HG02981 (cell line): Measurements from ENCODE around the gene DEPDC4.
"Not testable (repeated sequence)": the region's sequence is repeated elsewhere in the genome, so short reads cannot be mapped to it uniquely, and the experiment has no call there.

Experiments
- ATAC-seq: cut with Tn5 transposase; IDR thresholded peaks from one replicate; pipeline ENCODE4 v1.9.1; 2021; ENCODE audit warnings: mild to moderate bottlenecking, moderate library complexity; ENCODE audit not compliant: unreplicated experiment

The DEPDC4 gene

DNA sequence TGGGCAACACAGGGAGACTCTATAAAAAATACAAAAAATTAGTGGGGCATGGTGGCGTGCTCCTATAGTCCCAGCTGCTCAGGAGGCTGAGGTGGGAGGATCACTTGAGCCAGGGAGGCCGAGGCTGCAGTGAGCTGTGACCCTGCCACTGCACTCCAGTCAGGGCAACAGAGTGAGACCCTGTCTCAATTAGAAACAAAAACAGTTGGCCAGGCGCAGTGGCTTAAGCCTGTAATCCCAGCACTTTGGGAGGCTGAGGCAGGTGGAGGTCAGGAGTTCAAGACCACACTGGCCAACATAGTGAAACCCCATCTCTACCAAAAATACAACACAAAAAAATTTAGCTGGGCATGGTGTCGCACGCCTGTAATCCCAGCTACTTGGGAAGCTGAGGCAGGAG lies 1.8 kb downstream of the DEPDC4 start:
- ATAC-seq, result not testable (repeated sequence)

GRCh38 chr12:100263131-100263530 lies 3.7 kb downstream of the DEPDC4 start:
- no peak for ATAC-seq

- no peak for ATAC-seq
Measured at GRCh38 chr12:100258127-100258526, 8.8 kb downstream of the DEPDC4 start.

DNA sequence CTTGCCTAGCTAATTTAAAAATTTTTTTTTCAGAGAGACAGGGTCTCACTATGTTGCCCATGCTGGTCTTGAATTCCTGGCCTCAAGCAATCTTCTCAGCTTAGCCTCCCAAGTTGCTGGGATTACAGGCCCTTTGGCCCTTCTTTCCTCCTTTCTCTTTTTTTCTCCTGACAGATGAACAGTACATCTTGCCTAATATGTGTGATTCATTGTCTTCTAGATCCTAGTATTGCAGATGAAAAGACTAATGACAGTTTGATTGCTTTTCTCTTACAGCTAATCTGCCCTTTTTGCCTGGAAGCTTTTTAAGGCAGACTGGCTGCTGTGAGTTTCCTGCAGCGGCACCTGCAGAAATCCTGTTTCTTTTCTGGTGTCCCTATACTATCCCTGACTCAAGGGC lies 12.0 kb downstream of the DEPDC4 start:
- ATAC-seq, result no peak

GRCh38 chr12:100253437-100253836 lies 13.4 kb downstream of the DEPDC4 start:
- no peak for ATAC-seq

DNA sequence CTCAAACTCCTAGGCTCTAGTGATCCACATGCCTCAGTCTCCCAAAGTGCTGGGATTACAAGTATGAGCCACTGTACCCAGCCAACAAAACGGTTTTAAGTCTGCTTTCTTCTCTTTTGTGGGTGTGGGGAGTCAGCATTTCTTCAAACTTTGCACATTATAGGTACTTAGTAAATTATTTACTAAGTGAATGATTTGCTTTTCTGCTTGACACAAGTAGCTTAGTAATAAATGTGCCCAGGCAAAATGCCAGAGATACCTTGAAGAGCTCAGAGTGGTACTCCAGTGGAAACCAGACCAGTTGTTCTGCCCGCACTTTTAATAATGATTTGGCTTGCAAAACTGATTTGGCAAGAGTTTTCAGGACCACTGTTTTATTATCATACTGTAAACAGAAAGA lies 15.0 kb downstream of the DEPDC4 start:
- ATAC-seq, result no peak

DNA sequence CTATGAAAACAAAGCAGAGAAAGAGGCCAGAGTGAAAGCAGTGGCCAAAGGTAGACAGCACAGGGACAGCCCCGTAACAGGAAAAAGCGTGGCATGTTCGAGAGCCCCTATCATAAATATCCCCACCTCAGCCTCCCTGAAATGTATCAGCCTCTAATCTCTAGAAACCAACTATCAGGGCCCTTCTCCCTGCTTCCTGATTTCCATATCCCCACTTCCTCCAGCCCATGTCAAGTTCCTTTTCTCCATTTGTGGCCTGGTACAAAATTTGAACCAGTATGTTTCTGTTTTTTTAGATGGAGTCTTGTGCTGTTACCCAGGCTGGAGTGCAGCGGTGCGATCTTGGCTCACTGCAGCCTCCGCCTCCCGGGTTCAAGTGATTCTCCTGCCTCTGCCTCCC lies 16.9 kb downstream of the DEPDC4 start:
- no peak for ATAC-seq

DNA sequence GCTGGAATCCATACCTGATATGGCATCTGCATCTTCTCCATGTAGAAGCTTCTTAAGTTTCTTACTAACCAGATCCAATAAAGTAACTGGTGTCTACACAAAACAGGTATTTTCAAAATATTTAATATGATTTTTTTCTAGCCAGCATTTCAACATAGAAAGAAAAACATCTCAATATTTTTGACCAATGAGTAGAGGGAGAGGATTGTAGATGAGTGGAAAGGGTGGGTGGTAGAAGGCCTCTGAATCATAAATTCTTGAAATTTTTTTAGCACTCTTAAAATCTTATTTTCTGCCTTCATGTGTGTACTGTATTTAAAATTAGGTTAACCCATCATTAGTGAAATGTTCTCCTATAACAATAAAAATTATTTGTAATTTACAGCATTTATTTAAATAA lies 18.0 kb downstream of the DEPDC4 start:
- ATAC-seq, result no peak

DNA sequence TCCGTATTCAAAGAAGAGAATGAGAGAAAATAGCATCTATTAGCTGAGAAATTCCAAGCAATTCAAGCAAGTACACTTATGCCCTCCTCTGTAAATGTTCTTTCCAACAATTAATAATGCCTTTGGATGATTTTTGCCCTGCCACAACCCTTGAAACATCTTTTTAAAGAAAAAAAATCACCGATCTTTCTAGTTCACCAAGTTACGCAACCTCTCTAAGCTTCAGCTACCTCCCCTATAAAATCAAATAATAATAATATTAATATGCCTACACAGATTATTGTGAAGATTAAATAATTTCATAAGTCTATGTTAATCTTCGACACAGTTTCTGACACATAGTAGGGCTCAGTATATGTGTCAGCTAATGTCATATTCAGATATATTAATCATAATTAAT lies 19.1 kb downstream of the DEPDC4 start:
- no peak for ATAC-seq

DNA sequence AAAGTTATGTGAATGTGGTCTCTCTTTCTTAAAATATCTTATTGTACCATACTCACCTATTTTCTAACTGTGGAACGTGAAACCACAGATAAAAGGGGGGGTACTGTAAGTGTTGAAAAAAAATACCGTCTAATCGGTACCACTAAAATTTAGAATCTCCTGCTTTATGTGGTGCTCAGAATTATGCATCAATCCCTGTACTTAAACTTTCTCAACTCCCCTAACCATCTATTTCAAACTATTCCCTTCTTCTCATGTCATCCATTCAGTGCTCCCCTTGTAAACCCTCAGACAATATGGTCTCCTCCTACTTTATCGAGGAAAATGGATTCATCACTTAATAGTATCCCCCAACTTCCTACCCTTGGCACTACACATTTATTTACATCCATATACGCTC lies 23.7 kb downstream of the DEPDC4 start:
- ATAC-seq, result no peak

DNA sequence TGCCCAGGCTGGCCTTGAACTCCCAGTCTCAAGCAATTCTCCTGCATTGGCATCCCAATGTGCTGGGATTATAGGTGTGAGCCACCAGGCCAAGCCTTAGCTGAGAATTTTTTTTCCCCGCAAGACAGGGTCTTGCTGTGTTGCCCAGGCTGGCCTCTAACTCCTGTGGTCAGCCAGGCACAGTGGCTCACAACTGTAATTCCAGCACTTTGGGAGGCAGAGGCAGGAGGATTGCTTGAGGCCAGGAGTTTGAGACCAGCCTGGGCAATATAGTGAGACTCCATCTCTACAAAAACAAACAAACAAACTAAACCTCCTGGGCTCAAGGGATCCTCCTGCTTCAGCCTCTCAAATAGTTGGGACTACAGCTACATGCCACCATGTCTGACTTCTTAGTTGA lies 27.3 kb downstream of the DEPDC4 start:
- no peak for ATAC-seq

- no peak for ATAC-seq
Measured at GRCh38 chr12:100238801-100239200, 28.1 kb downstream of the DEPDC4 start.

DNA sequence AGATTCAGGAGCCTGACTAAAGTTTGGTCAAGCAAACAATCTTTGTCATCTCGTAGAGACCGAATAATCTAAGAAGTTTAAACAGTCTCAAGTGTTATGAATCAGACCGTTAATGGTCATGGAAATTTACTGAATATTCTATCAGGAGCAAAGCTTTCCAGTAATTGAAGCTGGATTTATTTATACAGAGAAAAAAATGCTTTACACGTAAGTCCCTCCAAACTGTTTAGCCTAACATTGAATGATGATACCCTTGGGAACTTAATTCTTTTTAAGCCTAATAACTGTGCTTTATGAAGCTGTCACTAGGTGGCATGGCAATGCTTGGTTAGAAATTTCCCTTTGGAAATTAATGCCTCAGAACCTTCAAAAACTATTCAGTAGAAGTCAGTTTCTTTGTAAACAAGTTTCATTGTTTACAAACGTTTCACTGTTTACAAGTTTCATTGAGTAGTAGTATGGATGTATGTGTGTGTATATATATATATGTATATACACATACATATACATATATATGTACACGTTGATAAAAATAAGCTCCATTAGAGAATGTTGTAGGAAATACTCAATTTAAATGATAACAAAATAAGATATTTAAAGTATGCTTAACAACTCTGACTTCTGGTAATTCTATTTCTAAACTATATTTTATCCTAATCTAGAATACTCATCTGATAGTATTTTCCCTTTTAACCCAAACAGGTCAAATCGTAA lies 32.1 kb downstream of the DEPDC4 start:
- peak; percentile 60 for ATAC-seq

- no peak for ATAC-seq
Measured at GRCh38 chr12:100234166-100234565, 32.7 kb downstream of the DEPDC4 start.

GRCh38 chr12:100231873-100232272 lies 35.0 kb downstream of the DEPDC4 start:
- not testable (repeated sequence) for ATAC-seq

DNA sequence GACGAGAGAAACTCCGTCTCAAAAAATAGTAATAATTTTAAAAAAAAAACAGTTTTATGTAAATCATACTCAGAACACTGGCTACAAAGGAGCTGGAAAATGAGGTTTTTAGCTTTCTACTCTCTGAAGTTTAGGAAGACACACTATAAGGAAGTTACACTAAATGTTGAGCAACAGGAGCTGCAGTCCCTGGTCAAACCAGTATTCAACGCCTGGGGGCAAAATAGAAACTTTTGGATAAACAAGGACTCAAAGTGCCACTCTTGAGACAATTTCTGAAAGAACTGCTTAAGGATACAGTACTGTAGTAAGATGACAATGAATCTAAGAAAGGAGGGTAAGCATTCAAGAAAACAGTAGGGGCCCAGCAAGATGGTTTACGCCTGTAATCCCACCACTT lies 37.0 kb downstream of the DEPDC4 start:
- no peak for ATAC-seq

GRCh38 chr12:100229036-100229635 lies 37.7 kb downstream of the DEPDC4 start:
- no peak for ATAC-seq

GRCh38 chr12:100225491-100225890 lies 41.4 kb downstream of the DEPDC4 start:
- ATAC-seq, result no peak

DNA sequence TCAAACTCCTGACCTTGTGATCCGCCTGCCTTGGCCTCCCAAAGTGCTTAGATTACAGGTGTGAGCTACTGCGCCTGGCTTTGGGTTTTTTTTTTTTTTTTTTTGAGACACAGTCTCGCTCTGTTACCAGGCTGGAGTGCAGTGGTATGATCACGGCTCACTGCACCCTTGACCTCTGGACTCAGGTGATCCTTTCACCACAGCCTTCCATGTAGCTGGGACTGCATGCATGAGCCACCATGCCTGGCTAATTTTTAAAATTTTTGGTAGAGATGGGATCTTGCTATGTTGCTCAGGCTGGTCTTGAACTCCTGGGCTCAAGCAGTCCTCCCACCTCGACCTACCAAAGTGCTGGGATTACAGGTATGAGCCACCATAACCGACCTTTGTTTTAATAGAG lies 44.7 kb downstream of the DEPDC4 start:
- not testable (repeated sequence) for ATAC-seq

- ATAC-seq, result no peak
Measured at GRCh38 chr12:100221523-100221922, 45.4 kb downstream of the DEPDC4 start.

DNA sequence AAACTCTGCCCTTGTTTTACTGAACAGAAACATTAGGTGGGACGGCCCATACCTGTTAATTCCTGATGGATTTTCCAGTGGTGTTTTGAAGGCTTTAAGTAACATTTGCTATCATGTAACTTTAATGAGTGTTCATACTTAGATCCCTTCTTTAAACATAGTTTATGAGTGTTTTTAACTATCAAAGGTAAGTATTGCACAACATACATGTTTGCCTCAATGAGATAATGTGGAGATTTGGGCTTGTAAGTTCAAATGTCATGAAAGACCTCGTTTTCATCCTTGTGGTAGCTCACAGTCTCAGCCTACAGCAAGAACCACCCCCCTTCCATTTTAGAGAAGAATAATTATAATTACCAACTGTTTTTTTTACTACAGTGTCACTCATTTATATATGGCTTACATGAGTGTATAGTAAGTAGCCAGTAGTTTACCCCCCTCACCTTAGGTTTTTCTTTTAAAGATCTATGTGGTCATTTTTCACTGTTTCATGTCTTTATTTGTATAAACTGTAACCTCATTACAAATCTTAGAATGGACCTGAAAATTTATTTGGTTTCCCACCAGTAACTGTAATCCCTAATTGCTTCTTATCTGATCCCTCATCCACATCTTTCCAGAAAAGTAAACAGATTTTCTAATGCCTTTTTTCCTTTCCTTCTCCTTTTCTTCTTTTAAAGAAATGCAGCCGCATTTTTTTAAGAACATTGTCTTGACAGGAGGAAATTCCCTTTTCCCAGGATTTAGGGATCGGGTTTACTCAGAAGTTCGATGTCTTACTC lies 47.4 kb downstream of the DEPDC4 start:
- ATAC-seq, result no peak

DNA sequence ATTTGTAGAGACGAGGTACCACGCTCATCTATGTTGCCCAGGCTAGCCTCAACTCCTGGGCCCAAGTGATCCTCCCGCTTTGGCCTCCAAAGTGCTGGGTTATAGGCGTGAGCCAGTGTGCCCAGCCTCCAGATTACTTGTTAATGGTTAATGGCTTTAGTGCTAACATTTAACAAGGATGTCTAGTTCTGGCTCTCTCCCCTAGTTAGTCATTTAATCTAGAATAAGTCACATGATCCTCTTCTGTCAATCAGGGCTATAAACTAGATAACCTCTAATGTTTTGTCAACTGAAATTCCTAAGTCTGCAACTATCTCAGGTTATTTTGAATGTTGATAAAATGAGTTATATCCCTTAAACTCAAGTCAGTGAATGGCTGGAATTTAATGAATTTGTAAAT lies 50.5 kb downstream of the DEPDC4 start:
- no peak for ATAC-seq
